Activated T-helper 1 cell treated with anti-CD3 and anti-CD28 coated beads, Interleukin-12 subunit alpha, Interleukin-12 subunit beta, Interleukin-2, Interleukin-4 antibody, amounts not matched to agents 30 ng/mL and 10 ng/mL and 1 ng/mL, durations not matched to agents 14 hours and 24 hours and 36 hours (primary cell): ENCODE results near the gene MALSU1. TPM values are rescaled to one million over a fixed set of nuclear protein-coding genes. Genes with fewer than 3 reads are reported as not detected.

ENCODE experiments used
- DNase-seq: peaks from one replicate; pipeline ENCODE4 v3.0.0; 2021; ENCODE audit warnings: low spot score
- H3K27ac Mint-ChIP-seq: one replicate; pipeline ENCODE4 v1.8.0; 2021; ENCODE audit warnings: mild to moderate bottlenecking, mixed read lengths
- H3K27me3 Mint-ChIP-seq: one replicate; pipeline ENCODE4 v1.8.0; 2022; ENCODE audit warnings: mild to moderate bottlenecking, moderate library complexity, mixed read lengths; ENCODE audit not compliant: insufficient read depth
- H3K36me3 Mint-ChIP-seq: one replicate; pipeline ENCODE4 v1.8.0; 2021; ENCODE audit warnings: low read depth, mixed read lengths
- H3K4me1 Mint-ChIP-seq: one replicate; pipeline ENCODE4 v1.8.0; 2021; ENCODE audit warnings: low read depth, mixed read lengths
- H3K4me3 Mint-ChIP-seq: one replicate; pipeline ENCODE4 v1.8.0; 2021; ENCODE audit warnings: mild to moderate bottlenecking, moderate library complexity, mixed read lengths
- H3K9me3 Mint-ChIP-seq: one replicate; pipeline ENCODE4 v1.8.0; 2021; ENCODE audit warnings: mixed read lengths
- intact Hi-C: fragments of 100-400 bp; cut with micrococcal nuclease; formaldehyde crosslinking; loops from one replicate; pipeline ENCODE4 v1.15.1; 2024
- total RNA-seq: library from RNA; stranded (reverse); gene quantifications from 2 replicates; pipeline ENCODE4 v1.2.3, GENCODE V29; 2022

The MALSU1 gene
- total RNA-seq: 92.3 and 92.8 TPM in 2 replicates

DNA sequence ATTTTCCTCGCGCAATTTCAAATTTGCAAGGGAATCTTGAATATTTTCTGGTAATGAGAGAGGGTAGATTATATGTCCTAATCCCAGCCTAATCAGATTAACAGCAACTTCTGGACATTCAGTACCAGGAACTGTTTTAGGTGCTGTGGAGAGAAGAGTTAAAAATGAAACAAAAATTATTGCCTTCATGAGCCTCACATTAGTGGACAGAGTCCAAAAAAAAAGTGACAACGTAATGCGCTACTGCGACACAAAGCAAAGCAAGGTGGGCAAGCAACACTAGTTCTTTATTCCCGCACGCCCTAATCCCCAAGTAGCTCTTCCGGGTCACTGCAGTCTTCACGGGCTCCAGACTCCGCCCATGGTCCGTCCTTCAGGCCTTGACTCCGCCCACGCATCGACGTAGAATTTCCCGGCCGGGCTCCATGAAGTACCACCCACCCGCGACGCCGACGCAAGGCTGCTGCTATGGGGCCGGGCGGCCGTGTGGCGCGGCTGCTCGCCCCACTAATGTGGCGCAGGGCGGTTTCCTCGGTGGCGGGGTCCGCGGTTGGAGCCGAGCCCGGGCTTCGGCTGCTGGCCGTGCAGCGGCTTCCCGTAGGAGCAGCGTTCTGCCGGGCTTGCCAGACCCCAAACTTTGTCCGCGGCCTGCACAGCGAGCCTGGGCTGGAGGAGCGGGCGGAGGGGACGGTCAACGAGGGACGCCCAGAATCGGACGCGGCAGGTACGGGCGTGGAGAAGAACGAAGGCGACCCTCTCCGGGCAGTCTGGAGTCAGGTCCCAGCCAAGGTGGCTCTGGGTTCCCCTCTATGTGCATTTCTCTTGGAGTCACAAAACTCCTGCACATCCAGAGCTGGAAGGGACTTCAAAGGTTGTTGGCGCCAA is at the start of gene MALSU1:
TSS of gene MALSU1 (plus strand) at position 455 of the 885 bp plus-strand sequence. CDS start at position 469, 14 bp downstream.
- no peaks in the 10 kb centered on the region for H3K9me3 Mint-ChIP-seq
- H3K36me3 Mint-ChIP-seq: peaks cover 17% of the 10 kb centered on the region
- DNase-seq: peak; percentile 93
- peak within 1 kb of the TSS; percentile 88 for H3K27ac Mint-ChIP-seq
- H3K27me3 Mint-ChIP-seq: peaks cover 4% of the 10 kb centered on the region
- H3K4me1 Mint-ChIP-seq: peaks cover 38% of the 10 kb centered on the region
- peak within 1 kb of the TSS; percentile 88 for H3K4me3 Mint-ChIP-seq
- intact Hi-C loops: loop anchor here (1.0 to 2.0 kb wide), 10 partner anchors 22 to 1826 kb away; partner anchors contain the start of genes CYCS, KLHL7 and TRA2A

- peaks cover 78% of the 10 kb centered on the region for H3K27me3 Mint-ChIP-seq
- intact Hi-C loops: no loop called here
- no peaks in the 10 kb centered on the region for H3K4me1 Mint-ChIP-seq
- DNase-seq: no peak
- H3K27ac Mint-ChIP-seq: no peak overlapping the region
- no peaks in the 10 kb centered on the region for H3K36me3 Mint-ChIP-seq
- H3K4me3 Mint-ChIP-seq: no peak overlapping the region
- H3K9me3 Mint-ChIP-seq: no peaks in the 10 kb centered on the region
Measured at GRCh38 chr7:23249486-23249885, 49.7 kb upstream of the MALSU1 start.

- no peak overlapping the region for H3K27ac Mint-ChIP-seq
- no peaks in the 10 kb centered on the region for H3K9me3 Mint-ChIP-seq
- peaks cover 63% of the 10 kb centered on the region for H3K27me3 Mint-ChIP-seq
- DNase-seq: no peak
- no peaks in the 10 kb centered on the region for H3K36me3 Mint-ChIP-seq
- H3K4me1 Mint-ChIP-seq: no peaks in the 10 kb centered on the region
- H3K4me3 Mint-ChIP-seq: no peak overlapping the region
- intact Hi-C loops: no loop called here
Measured at GRCh38 chr7:23254051-23254681, 45.0 kb upstream of the MALSU1 start.

DNA sequence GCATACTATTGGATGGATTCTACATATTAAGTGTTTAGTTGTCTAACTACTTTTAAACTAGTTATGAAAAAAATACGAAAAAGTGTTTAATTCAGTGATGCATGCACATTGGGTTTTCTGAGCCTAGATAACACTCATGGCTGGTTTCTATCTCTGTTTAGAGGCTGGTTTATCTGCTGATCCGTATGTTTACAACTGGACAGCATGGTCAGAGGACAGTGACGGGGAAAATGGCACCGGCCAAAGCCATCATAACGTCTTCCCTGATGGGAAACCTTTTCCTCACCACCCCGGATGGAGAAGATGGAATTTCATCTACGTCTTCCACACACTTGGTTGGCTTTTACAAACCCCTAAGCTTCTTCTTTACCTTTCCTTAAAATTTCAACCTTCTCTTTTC is 42.4 kb upstream of the MALSU1 start:
- H3K9me3 Mint-ChIP-seq: no peaks in the 10 kb centered on the region
- no peak overlapping the region for H3K4me3 Mint-ChIP-seq
- DNase-seq: no peak
- no peaks in the 10 kb centered on the region for H3K36me3 Mint-ChIP-seq
- no peak overlapping the region for H3K27ac Mint-ChIP-seq
- intact Hi-C loops: no loop called here
- H3K27me3 Mint-ChIP-seq: peaks cover 50% of the 10 kb centered on the region
- no peaks in the 10 kb centered on the region for H3K4me1 Mint-ChIP-seq

DNA sequence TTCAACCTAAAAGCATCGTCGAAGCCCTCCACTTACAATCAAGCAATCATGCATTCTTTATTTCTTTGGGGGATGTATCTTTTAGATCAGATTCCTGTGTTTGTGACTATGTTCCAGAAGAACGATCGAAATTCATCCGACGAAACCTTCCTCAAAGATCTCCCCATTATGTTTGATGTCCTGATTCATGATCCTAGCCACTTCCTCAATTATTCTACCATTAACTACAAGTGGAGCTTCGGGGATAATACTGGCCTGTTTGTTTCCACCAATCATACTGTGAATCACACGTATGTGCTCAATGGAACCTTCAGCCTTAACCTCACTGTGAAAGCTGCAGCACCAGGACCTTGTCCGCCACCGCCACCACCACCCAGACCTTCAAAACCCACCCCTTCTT is 38.8 kb upstream of the MALSU1 start:
- Mint-ChIP-seq H3K27ac (no peak overlapping the region), H3K36me3 (no peaks in the 10 kb centered on the region), H3K4me1 (peaks cover 4% of the 10 kb centered on the region), H3K27me3 (peaks cover 29% of the 10 kb centered on the region), H3K4me3 (no peak overlapping the region), H3K9me3 (no peaks in the 10 kb centered on the region)
- intact Hi-C loops: no loop called here
- no peak for DNase-seq

- H3K9me3 Mint-ChIP-seq: no peaks in the 10 kb centered on the region
- DNase-seq: peak; percentile 29
- no peaks in the 10 kb centered on the region for H3K36me3 Mint-ChIP-seq
- peaks cover 4% of the 10 kb centered on the region for H3K4me1 Mint-ChIP-seq
- no peak overlapping the region for H3K27ac Mint-ChIP-seq
- no peak overlapping the region for H3K4me3 Mint-ChIP-seq
- intact Hi-C loops: loop anchor here (1.0 kb wide), 1 partner anchor 176 kb away; no protein-coding TSS in a partner anchor
- H3K27me3 Mint-ChIP-seq: peaks cover 24% of the 10 kb centered on the region
Measured at GRCh38 chr7:23261843-23262452, 37.2 kb upstream of the MALSU1 start.

- Mint-ChIP-seq H3K4me3 (no peak overlapping the region), H3K27ac (no peak overlapping the region), H3K9me3 (no peaks in the 10 kb centered on the region), H3K4me1 (peaks cover 4% of the 10 kb centered on the region), H3K27me3 (peaks cover 9% of the 10 kb centered on the region), H3K36me3 (no peaks in the 10 kb centered on the region)
- intact Hi-C loops: no loop called here
- DNase-seq: no peak
Measured at GRCh38 chr7:23264916-23265458, 34.2 kb upstream of the MALSU1 start.

- intact Hi-C loops: no loop called here
- DNase-seq: no peak
- H3K27ac Mint-ChIP-seq: no peak overlapping the region
- no peaks in the 10 kb centered on the region for H3K36me3 Mint-ChIP-seq
- H3K4me1 Mint-ChIP-seq: peaks cover 4% of the 10 kb centered on the region
- no peak overlapping the region for H3K4me3 Mint-ChIP-seq
- H3K27me3 Mint-ChIP-seq: peaks cover 8% of the 10 kb centered on the region
- H3K9me3 Mint-ChIP-seq: no peaks in the 10 kb centered on the region
Measured at GRCh38 chr7:23266918-23267317, 32.2 kb upstream of the MALSU1 start.

GRCh38 chr7:23267357-23267756 is 31.8 kb upstream of the MALSU1 start:
- no peaks in the 10 kb centered on the region for H3K9me3 Mint-ChIP-seq
- no peak overlapping the region for H3K4me3 Mint-ChIP-seq
- H3K27me3 Mint-ChIP-seq: peaks cover 8% of the 10 kb centered on the region
- intact Hi-C loops: no loop called here
- no peak for DNase-seq
- no peaks in the 10 kb centered on the region for H3K36me3 Mint-ChIP-seq
- H3K27ac Mint-ChIP-seq: no peak overlapping the region
- H3K4me1 Mint-ChIP-seq: peaks cover 6% of the 10 kb centered on the region

GRCh38 chr7:23268167-23268566 is 31.0 kb upstream of the MALSU1 start:
- H3K4me3 Mint-ChIP-seq: no peak overlapping the region
- H3K27ac Mint-ChIP-seq: no peak overlapping the region
- intact Hi-C loops: no loop called here
- no peaks in the 10 kb centered on the region for H3K36me3 Mint-ChIP-seq
- no peak for DNase-seq
- peaks cover 14% of the 10 kb centered on the region for H3K4me1 Mint-ChIP-seq
- no peaks in the 10 kb centered on the region for H3K9me3 Mint-ChIP-seq
- peaks cover 8% of the 10 kb centered on the region for H3K27me3 Mint-ChIP-seq

GRCh38 chr7:23268746-23269145 is 30.4 kb upstream of the MALSU1 start:
- H3K36me3 Mint-ChIP-seq: no peaks in the 10 kb centered on the region
- intact Hi-C loops: no loop called here
- no peak overlapping the region for H3K4me3 Mint-ChIP-seq
- DNase-seq: no peak
- H3K9me3 Mint-ChIP-seq: no peaks in the 10 kb centered on the region
- peaks cover 19% of the 10 kb centered on the region for H3K4me1 Mint-ChIP-seq
- peaks cover 8% of the 10 kb centered on the region for H3K27me3 Mint-ChIP-seq
- no peak overlapping the region for H3K27ac Mint-ChIP-seq

DNA sequence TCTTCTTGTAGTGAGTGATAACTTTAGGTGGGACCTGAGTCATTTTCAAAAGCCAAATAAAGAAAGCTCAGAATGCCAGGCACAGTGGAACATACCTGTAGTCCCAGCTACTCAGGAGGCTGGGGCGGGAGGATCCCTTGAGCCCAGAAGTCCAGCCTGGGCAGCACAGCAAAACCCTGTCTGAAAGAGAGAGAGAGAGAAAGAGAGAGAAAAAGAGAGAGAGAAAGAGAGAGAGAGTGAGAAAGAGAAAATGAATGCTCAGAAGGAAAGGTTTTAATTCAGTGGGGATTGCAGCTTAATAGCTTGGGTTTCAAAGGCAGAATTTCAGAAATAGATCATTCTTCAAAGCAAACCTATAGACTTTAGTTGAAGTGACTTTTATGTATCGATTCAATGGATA is 26.9 kb upstream of the MALSU1 start:
- intact Hi-C loops: loop anchor here (2.0 kb wide), 2 partner anchors 89 to 251 kb away; partner anchors contain the start of gene NUP42
- Mint-ChIP-seq H3K27ac (no peak overlapping the region), H3K4me1 (peaks cover 20% of the 10 kb centered on the region), H3K4me3 (no peak overlapping the region), H3K27me3 (peaks cover 8% of the 10 kb centered on the region), H3K9me3 (no peaks in the 10 kb centered on the region), H3K36me3 (no peaks in the 10 kb centered on the region)
- no peak for DNase-seq
